SU-DHL-6 (cell line): Measurements from ENCODE around the gene SIAE.

Experiments
- H2AFZ ChIP-seq: fragments of 200-600 bp; sonication (generic); 2 replicates; pipeline ENCODE4 v1.6.1; 2014; ENCODE audit warnings: low read depth, mild to moderate bottlenecking, moderate library complexity, mixed read lengths, antibody characterized with exemption, low read length; ENCODE audit not compliant: severe bottlenecking
- H3F3A ChIP-seq: fragments of 200-600 bp; shearing (Covaris generic); 2 replicates; pipeline ENCODE4 v1.6.0; 2016; ENCODE audit warnings: antibody characterized with exemption, mild to moderate bottlenecking; ENCODE audit not compliant: insufficient read depth
- H3K27ac ChIP-seq: fragments of 200-600 bp; sonication (generic); 2 replicates; pipeline ENCODE4 v1.5.1; 2016; ENCODE audit warnings: low read depth, mild to moderate bottlenecking, low read length, moderate library complexity, mixed read lengths
- H3K27me3 ChIP-seq: fragments of 200-600 bp; sonication (generic), shearing (Covaris generic); 2 replicates; pipeline ENCODE4 v1.6.0; 2014; ENCODE audit warnings: mild to moderate bottlenecking, low read length
- H3K36me3 ChIP-seq: fragments of 200-600 bp; sonication (generic); 2 replicates; pipeline ENCODE4 v1.6.1; 2014; ENCODE audit warnings: mild to moderate bottlenecking, low read length, mixed read lengths
- H3K4me2 ChIP-seq: fragments of 300-600, 200-600 bp; shearing (Covaris generic), sonication (generic); 2 replicates; pipeline ENCODE4 v1.6.0; 2014; ENCODE audit warnings: low read length, low read depth, mild to moderate bottlenecking; ENCODE audit not compliant: poor library complexity, severe bottlenecking
- H3K4me3 ChIP-seq: fragments of 200-600 bp; sonication (generic); 2 replicates; pipeline ENCODE4 v1.5.1; 2014; ENCODE audit warnings: antibody characterized with exemption, low read length, mild to moderate bottlenecking, mixed read lengths; ENCODE audit not compliant: insufficient read depth, poor library complexity, severe bottlenecking
- H3K79me2 ChIP-seq: fragments of 200-600 bp; sonication (generic); 2 replicates; pipeline ENCODE4 v1.6.1; 2014; ENCODE audit warnings: mild to moderate bottlenecking, low read length, moderate library complexity; ENCODE audit not compliant: insufficient read depth
- H3K9ac ChIP-seq: fragments of 200-600 bp; sonication (generic); 2 replicates; pipeline ENCODE4 v1.7.0; 2014; ENCODE audit warnings: mild to moderate bottlenecking, low read length
- H3K9me2 ChIP-seq: fragments of 200-600 bp; sonication (generic); replicated peaks from 2 replicates; pipeline ENCODE4 v1.6.1; 2014; ENCODE audit warnings: low read length; ENCODE audit not compliant: insufficient read depth
- H3K9me3 ChIP-seq: fragments of 200-600 bp; sonication (generic); 2 replicates; pipeline ENCODE4 v1.6.1; 2014; ENCODE audit warnings: low read length, mixed read lengths; ENCODE audit not compliant: insufficient read depth
- H4K20me1 ChIP-seq: fragments of 200-600 bp; sonication (generic); 2 replicates; pipeline ENCODE4 v1.6.1; 2014; ENCODE audit warnings: low read depth, mild to moderate bottlenecking, antibody characterized with exemption, low read length, moderate library complexity, mixed read lengths
- CTCF ChIP-seq: fragments of 200-600 bp; sonication (generic); IDR thresholded peaks from one replicate; pipeline ENCODE4 v1.5.1; 2017; ENCODE audit warnings: antibody characterized with exemption, mild to moderate bottlenecking, low read length, moderate library complexity; ENCODE audit not compliant: insufficient read depth, poor library complexity, severe bottlenecking
- EZH2phosphoT487 ChIP-seq: fragments of 200-600 bp; sonication (generic), shearing (Covaris generic); conservative IDR thresholded peaks from 2 replicates; pipeline ENCODE4 v1.6.1; 2018; ENCODE audit warnings: mild to moderate bottlenecking, antibody characterized with exemption, low read length, moderate library complexity, mixed read lengths

The SIAE gene

GRCh38 chr11:124717786-124718651 lies 44.5 kb upstream of the SIAE start:
- Histone ChIP-seq H3K79me2 (no peaks in the 10 kb centered on the region), H3K27me3 (no peaks in the 10 kb centered on the region), H2AFZ (no peak overlapping the region), H4K20me1 (no peaks in the 10 kb centered on the region), H3K9me3 (no peaks in the 10 kb centered on the region), H3K9ac (no peak overlapping the region), H3K4me3 (no peak overlapping the region), H3F3A (no peaks in the 10 kb centered on the region), H3K36me3 (no peaks in the 10 kb centered on the region), H3K4me2 (no peak overlapping the region), H3K9me2 (no peaks in the 10 kb centered on the region), H3K27ac (no peak overlapping the region)
- TF ChIP-seq EZH2phosphoT487 (no peak), CTCF (no peak)

- Histone ChIP-seq H3K9me3 (no peaks in the 10 kb centered on the region), H3K9ac (no peak overlapping the region), H3K4me3 (no peak overlapping the region), H3K27me3 (no peaks in the 10 kb centered on the region), H3K27ac (no peak overlapping the region), H3K79me2 (no peaks in the 10 kb centered on the region), H3K9me2 (no peaks in the 10 kb centered on the region), H3K36me3 (no peaks in the 10 kb centered on the region), H4K20me1 (no peaks in the 10 kb centered on the region), H2AFZ (no peak overlapping the region), H3K4me2 (no peak overlapping the region), H3F3A (no peaks in the 10 kb centered on the region)
- TF ChIP-seq EZH2phosphoT487 (no peak), CTCF (no peak)
Observed at GRCh38 chr11:124717421-124717785, 43.9 kb upstream of the SIAE start.

DNA sequence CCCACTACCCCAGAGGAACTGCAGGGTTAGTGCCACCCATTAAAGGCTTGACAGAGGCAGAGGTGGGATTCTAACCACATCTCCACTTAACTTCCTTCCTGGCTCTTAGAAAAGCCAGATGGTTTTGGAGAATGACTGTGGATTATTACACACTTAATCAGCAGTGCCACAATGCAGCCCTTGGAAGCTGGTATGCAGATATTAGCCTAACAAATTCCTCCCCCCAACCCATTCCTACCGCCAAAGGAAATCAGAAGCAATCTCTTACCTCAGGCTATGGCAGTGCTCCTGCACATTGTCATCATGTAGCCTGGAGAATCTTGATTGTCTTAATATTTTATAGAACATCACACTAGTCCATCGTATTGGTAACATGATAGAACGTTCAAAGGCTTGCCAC lies 43.1 kb upstream of the SIAE start:
- Histone ChIP-seq H3K79me2 (no peaks in the 10 kb centered on the region), H3K4me3 (no peak overlapping the region), H3K27ac (no peak overlapping the region), H3K9me2 (no peaks in the 10 kb centered on the region), H3F3A (no peaks in the 10 kb centered on the region), H4K20me1 (no peaks in the 10 kb centered on the region), H3K9me3 (no peaks in the 10 kb centered on the region), H3K9ac (no peak overlapping the region), H3K4me2 (no peak overlapping the region), H3K36me3 (no peaks in the 10 kb centered on the region), H2AFZ (no peak overlapping the region), H3K27me3 (no peaks in the 10 kb centered on the region)
- TF ChIP-seq EZH2phosphoT487 (no peak), CTCF (no peak)
